HCT116 (cell line): ENCODE results near the gene SFXN4. TPM values are rescaled to one million over a fixed set of nuclear protein-coding genes. Genes with fewer than 3 reads are reported as not detected.
A peak's percentile ranks its signal among the peaks of the same experiment; 100 is the strongest.

ENCODE experiments used
- ATAC-seq: fragments of 200-7000 bp; cut with Tn5 transposase; 2 replicates; pipeline ENCODE4 v1.9.1; 2020; ENCODE audit warnings: mild to moderate bottlenecking, moderate library complexity
- BruUV-seq: library from RNA; stranded (reverse); fragments of 400-500 nt; replicated peaks from 2 replicates; lab custom pipeline; 2021; lab: Mats Ljungman, UMichigan
- CTCF ChIA-PET: fragments of 300-600 bp; sonication (Branson Sonifier 250); formaldehyde crosslinking; loops from one replicate; lab custom pipeline; 2021; ENCODE audit warnings: antibody characterized with exemption; lab: Charles Lee
- POLR2A ChIA-PET: fragments of 300-600, 350-600 bp; sonication (Branson Sonifier 250); formaldehyde crosslinking; loops from one replicate; lab custom pipeline; 2021; ENCODE audit warnings: antibody characterized with exemption; lab: Charles Lee
- RAD21 ChIA-PET, 2 experiments: fragments of 300-600 bp; sonication (Branson Sonifier 250); formaldehyde crosslinking; loops; one replicate each; lab custom pipeline; 2023; ENCODE audit warnings: low total read pairs in 2 of 2; ENCODE audit not compliant: uncharacterized antibody in 2 of 2, unreplicated experiment in 2 of 2, low non-redundant PET in 1 of 2; lab: Charles Lee
- DNase-seq: peaks from one replicate; pipeline ENCODE4 v3.0.0-alpha.2; 2010; ENCODE audit warnings: low read depth, low spot score
- H2AFZ ChIP-seq: fragments of 200-600 bp; shearing (Covaris generic), sonication (generic); 2 replicates; pipeline ENCODE4 v1.6.1; 2017; ENCODE audit warnings: low read depth, mixed run types, mixed read lengths, antibody characterized with exemption, low read length; ENCODE audit not compliant: poor library complexity, severe bottlenecking
- H3K27ac ChIP-seq: 2 replicates; pipeline ENCODE4 v1.5.1; 2012; ENCODE audit warnings: low read depth, low read length
- H3K27me3 ChIP-seq: fragments of 200-600 bp; sonication (generic); 2 replicates; pipeline ENCODE4 v1.6.1; 2016; ENCODE audit warnings: mixed run types, low read length, mixed read lengths; ENCODE audit not compliant: insufficient read depth
- H3K36me3 ChIP-seq, 2 experiments: fragments of 200-500 bp in 1 of 2; fragments of 200-600 bp in 1 of 2; sonication (Bioruptor generic) in 1 of 2; sonication (generic) in 1 of 2; 2 replicates each; pipeline versions ENCODE4 v1.5.1 to v1.6.1; 2014 to 2016; ENCODE audit warnings: low read length in 2 of 2, inconsistent platforms in 1 of 2, mixed read lengths in 1 of 2, mixed run types in 1 of 2; ENCODE audit not compliant: insufficient read depth in 2 of 2, control insufficient read depth in 1 of 2
- H3K4me1 ChIP-seq, 2 experiments: fragments of 200-600 bp in 1 of 2; sonication (generic) in 1 of 2; 2 replicates each; pipeline versions ENCODE4 v1.5.1 to v1.6.1; 2012 to 2017; ENCODE audit warnings: low read length in 2 of 2, inconsistent platforms in 1 of 2, mild to moderate bottlenecking in 1 of 2, mixed read lengths in 1 of 2, mixed run types in 1 of 2, moderate library complexity in 1 of 2; ENCODE audit not compliant: insufficient read depth in 2 of 2, control insufficient read depth in 1 of 2
- H3K4me2 ChIP-seq: fragments of 200-600 bp; sonication (generic); 2 replicates; pipeline ENCODE4 v1.6.1; 2017; ENCODE audit warnings: mixed run types, low read length, mixed read lengths
- H3K4me3 ChIP-seq, 2 experiments: fragments of 200-600 bp in 1 of 2; sonication (generic) in 1 of 2; replicated peaks in 1 of 2; 2 replicates each; pipeline ENCODE4 v1.5.1; 2011 to 2016; ENCODE audit warnings: low read length in 2 of 2, control low read depth in 1 of 2, low read depth in 1 of 2, mild to moderate bottlenecking in 1 of 2, mixed read lengths in 1 of 2, mixed run types in 1 of 2
- H3K79me2 ChIP-seq: fragments of 200-600 bp; sonication (generic); 2 replicates; pipeline ENCODE4 v1.6.1; 2017; ENCODE audit warnings: mild to moderate bottlenecking, mixed run types, low read length, moderate library complexity, mixed read lengths; ENCODE audit not compliant: insufficient read depth
- H3K9ac ChIP-seq: fragments of 200-600 bp; sonication (generic); 2 replicates; pipeline ENCODE4 v1.6.1; 2016; ENCODE audit warnings: low read length, mixed read lengths
- H3K9me2 ChIP-seq: fragments of 200-600 bp; sonication (generic), shearing (Covaris generic); 2 replicates; pipeline ENCODE4 v1.6.1; 2017; ENCODE audit warnings: mixed run types, mild to moderate bottlenecking, moderate library complexity; ENCODE audit not compliant: insufficient read depth
- H3K9me3 ChIP-seq, 2 experiments: fragments of 200-500 bp in 1 of 2; fragments of 200-600 bp in 1 of 2; sonication (Bioruptor generic) in 1 of 2; sonication (generic) in 1 of 2; 2 replicates each; pipeline ENCODE4 v1.6.1; 2014 to 2017; ENCODE audit warnings: low read length in 2 of 2, mixed read lengths in 2 of 2, inconsistent platforms in 1 of 2, low read depth in 1 of 2, mild to moderate bottlenecking in 1 of 2, mixed run types in 1 of 2, moderate library complexity in 1 of 2; ENCODE audit not compliant: control insufficient read depth in 1 of 2, insufficient read depth in 1 of 2
- H4K20me1 ChIP-seq: fragments of 200-600 bp; sonication (generic), shearing (Covaris generic); 2 replicates; pipeline ENCODE4 v1.6.1; 2017; ENCODE audit warnings: mixed run types, mild to moderate bottlenecking, moderate library complexity; ENCODE audit not compliant: insufficient read depth
- CEBPB ChIP-seq: IDR thresholded peaks from 2 replicates; pipeline ENCODE4 v1.6.1; 2012; ENCODE audit warnings: low read depth
- POLR2A ChIP-seq: IDR thresholded peaks from 2 replicates; pipeline ENCODE4 v1.7.0; 2011; ENCODE audit warnings: borderline replicate concordance; ENCODE audit not compliant: insufficient read depth, insufficient read length; ENCODE audit errors: extremely low read depth
- TCF7L2 ChIP-seq: IDR thresholded peaks from 2 replicates; pipeline ENCODE4 v1.7.0; 2011; ENCODE audit warnings: borderline replicate concordance, inconsistent platforms; ENCODE audit not compliant: insufficient read depth, insufficient read length; ENCODE audit errors: extremely low read depth
- ZFX ChIP-seq: fragments of 450-650 bp; IDR thresholded peaks from 2 replicates; pipeline ENCODE4 v1.6.1; 2017
- ZNF274 ChIP-seq: fragments of 200-500 bp; sonication (Bioruptor generic); IDR thresholded peaks from 2 replicates; pipeline ENCODE4 v1.6.1; 2014; ENCODE audit warnings: mild to moderate bottlenecking, low read depth, low read length, inconsistent platforms
- intact Hi-C: fragments of 100-400 bp; cut with micrococcal nuclease; formaldehyde crosslinking; loops from 2 replicates; pipeline ENCODE4 v1.10.0; 2022
- total RNA-seq: library from RNA; stranded (reverse); gene quantifications from one replicate; pipeline ENCODE4 v1.2.1, GENCODE V29; 2021; ENCODE audit not compliant: unreplicated experiment
- TF ChIP-seq, protein P1 (sequence below): IDR thresholded peaks from 2 replicates; pipeline ENCODE4 v1.6.1; 2012

The SFXN4 gene
- total RNA-seq, 1 experiment from 2014 or later, result 58.2 TPM

DNA sequence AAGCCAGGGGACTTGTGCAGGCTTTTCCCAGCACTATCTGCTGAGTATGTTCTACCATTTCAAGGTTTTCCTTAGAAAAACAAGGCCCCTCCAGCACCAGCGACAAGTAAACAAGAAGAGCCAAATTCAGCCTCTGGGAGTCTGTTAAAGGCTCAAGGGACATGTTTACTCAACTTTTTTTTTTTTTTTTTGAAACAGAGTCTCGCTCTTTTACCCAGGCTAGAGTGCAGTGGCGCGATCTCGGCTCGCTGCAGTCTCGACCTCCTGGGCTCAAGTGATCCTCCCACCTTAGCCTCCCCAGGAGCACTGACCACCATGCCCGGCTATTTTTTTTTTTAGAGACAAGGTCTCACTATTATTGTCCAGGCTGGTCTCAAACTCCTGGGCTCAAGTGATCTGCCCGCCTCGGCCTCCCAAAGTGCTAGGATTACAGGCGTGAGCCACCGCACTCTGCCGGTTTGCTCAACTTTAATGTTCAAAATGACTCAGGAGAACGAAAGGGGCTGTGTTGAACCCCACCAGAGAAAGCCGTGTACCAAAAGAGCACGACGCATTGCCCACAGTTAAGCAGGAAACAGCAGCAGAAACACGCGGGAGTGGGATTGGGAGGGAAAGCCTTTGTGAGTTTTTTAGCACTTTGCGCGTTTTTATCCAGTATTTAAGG, 12.3 kb upstream of the SFXN4 start:
- H2AFZ ChIP-seq, result no peak overlapping the region
- intact Hi-C loops, result no loop called here
- POLR2A ChIA-PET, result no interaction called here

DNA sequence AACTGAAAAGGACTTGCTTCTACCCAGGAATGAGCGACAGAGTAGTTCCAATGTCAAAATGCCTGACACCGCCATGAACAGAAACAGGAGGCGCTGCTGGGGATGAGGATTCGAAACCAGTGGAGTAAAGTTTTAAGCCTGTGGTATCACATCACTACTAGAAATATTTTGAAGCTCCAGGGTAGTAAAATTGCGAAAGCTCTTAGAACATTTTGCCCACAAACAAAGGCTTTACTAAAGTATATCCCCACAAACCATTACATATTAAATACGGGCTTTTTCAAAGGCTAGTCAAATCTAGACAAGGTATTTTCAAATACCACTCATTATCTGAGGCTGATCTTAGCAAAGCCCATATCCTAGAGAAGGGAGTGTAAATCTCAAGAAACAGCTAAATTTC, 10.7 kb upstream of the SFXN4 start:
- Histone ChIP-seq H3K9me3 (no peaks in the 10 kb centered on the region), H3K27me3 (no peaks in the 10 kb centered on the region), H3K27ac (no peak overlapping the region), H3K4me1 (peaks cover 8 to 19% of the 10 kb centered on the region in 2 experiments; a peak in 3 of 4 replicates)
- TF ChIP-seq POLR2A (no peak), TCF7L2 (no peak)
- TF ChIP-seq, protein P1, sequence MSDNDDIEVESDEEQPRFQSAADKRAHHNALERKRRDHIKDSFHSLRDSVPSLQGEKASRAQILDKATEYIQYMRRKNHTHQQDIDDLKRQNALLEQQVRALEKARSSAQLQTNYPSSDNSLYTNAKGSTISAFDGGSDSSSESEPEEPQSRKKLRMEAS, result no peak
- TF ChIP-seq, all 23 proteins: peak for 0
- Histone ChIP-seq H3K4me2 (no peak overlapping the region), H3K4me3 (no peak overlapping the region), H3K79me2 (peaks cover 54% of the 10 kb centered on the region), H2AFZ (no peak overlapping the region), H3K9me2 (no peaks in the 10 kb centered on the region), H3K36me3 (peaks cover 31 to 49% of the 10 kb centered on the region in 2 experiments), H3K9ac (no peak overlapping the region), H4K20me1 (no peaks in the 10 kb centered on the region)
- CTCF ChIA-PET, result no interaction called here
- ATAC-seq (no peak), DNase-seq (no peak)
- intact Hi-C loops, result no loop called here
- POLR2A ChIA-PET, result no interaction called here
- no TSS peak for BruUV-seq
- RAD21 ChIA-PET, result no interaction called here

More for the DNA sequence above, 12.3 kb upstream of the SFXN4 start:
- H3K4me1 ChIP-seq, result peaks cover 8 to 19% of the 10 kb centered on the region in 2 experiments; a peak in 3 of 4 replicates
- TF ChIP-seq TCF7L2, result no peak
- no peak for TF ChIP-seq POLR2A
- TF ChIP-seq CEBPB, result no peak
- no peak for TF ChIP-seq ZNF274
- no peak for TF ChIP-seq ZFX
- TF ChIP-seq, all 23 proteins: peak for 0
- peak overlapping the region; percentile 81 for H3K27ac ChIP-seq
- H3K4me2 ChIP-seq, result peak overlapping the region; percentile 74
- no peaks in the 10 kb centered on the region for H3K9me3 ChIP-seq
- H3K4me3 ChIP-seq, result peak overlapping the region; percentile 97 to 100
- H4K20me1 ChIP-seq, result no peaks in the 10 kb centered on the region
- peaks cover 50% of the 10 kb centered on the region for H3K79me2 ChIP-seq
- ChIA-PET RAD21 (no interaction called here), CTCF (no interaction called here)
- no peaks in the 10 kb centered on the region for H3K9me2 ChIP-seq
- BruUV-seq, result no TSS peak
- H3K36me3 ChIP-seq, result peaks cover 15 to 37% of the 10 kb centered on the region in 2 experiments; a peak in 3 of 4 replicates
- H3K27me3 ChIP-seq, result no peaks in the 10 kb centered on the region
- peak overlapping the region; percentile 99 for H3K9ac ChIP-seq
- ATAC-seq (peak; percentile 2; the same call in 1 of the 2 replicates), DNase-seq (no peak)
